HS-5 (cell line): ENCODE results near the gene ST6GAL2.

Experiments used
- DNase-seq: peaks from one replicate; pipeline ENCODE4 v3.0.0-alpha.2; 2012; ENCODE audit warnings: low read depth

Gene ST6GAL2

DNA sequence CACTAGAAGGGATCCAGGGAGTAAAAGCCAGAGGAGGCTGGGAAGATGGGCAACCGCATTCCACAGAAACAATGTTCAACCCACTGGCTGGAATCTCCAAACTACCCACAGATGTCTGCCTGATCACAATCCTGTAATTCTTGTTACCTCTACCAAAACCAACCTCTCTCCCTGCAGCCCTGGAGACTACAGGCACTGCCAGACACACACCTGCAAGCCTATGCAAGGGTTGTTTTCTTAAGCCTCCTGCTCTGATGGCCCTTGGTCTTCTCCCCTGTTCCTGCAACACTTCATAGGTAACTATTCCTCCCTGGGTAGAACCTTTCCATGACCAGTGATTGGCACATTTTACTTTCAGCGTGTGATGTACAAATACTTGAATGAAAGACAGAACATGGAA lies 21.9 kb downstream of the ST6GAL2 start:
- no peak for DNase-seq

DNA sequence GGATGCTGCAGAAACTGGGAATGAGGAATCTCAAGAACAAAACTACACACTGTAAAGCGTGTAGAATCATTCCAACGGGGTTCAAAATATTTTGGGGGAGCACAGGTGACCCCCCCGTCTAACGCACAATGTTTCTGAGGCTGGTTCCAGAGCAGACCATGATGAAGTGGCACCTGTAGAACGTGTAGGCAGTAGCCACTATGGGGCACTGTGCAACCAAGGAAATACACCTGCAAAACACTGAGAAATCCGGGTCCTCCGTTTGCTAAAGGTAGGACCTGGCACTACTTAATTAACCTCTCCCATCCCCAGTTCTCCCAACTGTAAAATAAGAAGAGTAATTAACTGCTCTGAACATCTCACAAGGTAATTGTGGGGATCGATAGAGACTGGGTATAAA lies 22.6 kb downstream of the ST6GAL2 start:
- no peak for DNase-seq

DNA sequence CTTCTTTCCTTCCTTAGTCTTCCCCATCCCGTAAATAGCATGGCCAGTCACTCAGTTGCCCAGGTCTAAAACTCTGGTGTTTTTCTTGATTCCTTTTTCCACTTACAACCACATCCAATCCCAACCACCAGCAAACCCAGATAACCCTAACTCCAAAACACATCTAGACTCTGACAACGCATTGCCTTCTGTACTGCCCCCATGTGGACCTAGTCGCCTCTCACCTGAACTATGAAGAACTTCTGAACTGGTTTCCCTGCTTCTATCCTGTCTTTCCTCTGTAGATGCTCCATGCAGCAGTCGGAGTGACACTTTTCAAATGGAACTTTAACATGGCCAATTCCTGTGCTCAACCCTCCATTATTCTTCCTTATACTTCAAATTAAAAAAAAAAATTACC lies 26.5 kb downstream of the ST6GAL2 start:
- no peak for DNase-seq

DNA sequence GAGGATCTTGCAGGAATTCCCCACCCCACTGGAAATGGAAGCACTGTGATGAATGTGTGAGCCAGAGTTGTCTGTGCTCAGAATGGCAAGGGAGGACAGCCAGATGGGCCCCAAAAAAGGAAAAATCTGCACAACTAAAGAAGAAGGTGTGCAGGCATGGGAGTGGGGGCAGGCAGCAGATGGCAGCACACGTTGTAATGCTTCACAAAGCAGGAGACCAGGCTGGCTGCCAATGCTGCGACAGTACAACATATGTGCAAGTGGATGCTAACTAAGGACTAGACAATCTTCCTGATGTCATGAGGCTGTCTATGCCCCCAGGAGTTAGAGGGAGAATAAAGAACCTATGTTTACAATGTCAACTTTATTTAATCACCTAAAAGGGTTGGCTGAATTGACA lies 27.2 kb downstream of the ST6GAL2 start:
- DNase-seq, result no peak

DNA sequence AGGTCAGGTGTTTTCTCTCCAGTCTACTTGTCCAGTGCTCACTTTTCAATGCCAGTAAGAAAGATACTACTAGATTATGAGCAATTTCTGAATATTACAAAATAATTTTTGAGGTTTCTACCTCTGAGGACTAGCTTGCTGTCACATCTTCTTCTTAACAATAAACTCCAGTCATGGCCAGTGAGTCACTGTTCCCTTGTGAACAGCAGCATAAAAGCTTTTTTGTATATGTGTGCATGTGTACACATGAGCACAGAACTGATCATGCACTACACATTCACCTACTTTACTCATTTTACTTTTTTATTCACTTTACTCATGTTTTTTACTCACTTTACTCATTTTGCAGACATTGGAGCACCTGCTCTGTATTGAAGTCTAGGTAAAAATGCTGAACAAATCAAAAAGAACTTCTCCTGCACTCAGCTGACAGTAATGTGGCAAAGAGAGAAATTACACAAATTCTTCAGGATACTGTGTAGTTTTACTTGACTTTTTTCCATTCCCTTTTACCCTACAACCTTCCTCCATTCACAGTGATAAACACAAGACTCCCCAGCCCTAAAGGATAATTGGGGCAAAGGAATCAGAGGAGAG lies 28.0 kb downstream of the ST6GAL2 start:
- DNase-seq, result no peak

DNA sequence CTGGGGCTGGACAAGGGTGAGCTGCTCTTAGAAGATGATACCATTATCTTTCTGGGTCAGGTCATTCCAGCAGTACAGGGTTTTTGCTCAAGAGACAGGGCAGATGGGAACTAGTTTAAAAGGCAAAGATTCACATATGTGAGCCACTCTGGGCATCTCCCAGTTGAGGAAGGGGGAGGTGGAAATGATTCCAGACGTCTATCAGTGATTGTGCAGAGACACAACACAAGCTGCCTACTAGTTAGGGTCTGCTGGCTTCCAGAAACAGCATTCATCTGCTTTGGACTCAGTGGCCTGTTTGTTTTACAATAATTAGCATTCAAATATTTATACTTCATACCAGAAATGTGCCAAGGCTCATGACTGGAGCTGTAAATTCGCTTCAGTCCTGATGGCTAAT lies 32.3 kb downstream of the ST6GAL2 start:
- DNase-seq, result no peak

DNA sequence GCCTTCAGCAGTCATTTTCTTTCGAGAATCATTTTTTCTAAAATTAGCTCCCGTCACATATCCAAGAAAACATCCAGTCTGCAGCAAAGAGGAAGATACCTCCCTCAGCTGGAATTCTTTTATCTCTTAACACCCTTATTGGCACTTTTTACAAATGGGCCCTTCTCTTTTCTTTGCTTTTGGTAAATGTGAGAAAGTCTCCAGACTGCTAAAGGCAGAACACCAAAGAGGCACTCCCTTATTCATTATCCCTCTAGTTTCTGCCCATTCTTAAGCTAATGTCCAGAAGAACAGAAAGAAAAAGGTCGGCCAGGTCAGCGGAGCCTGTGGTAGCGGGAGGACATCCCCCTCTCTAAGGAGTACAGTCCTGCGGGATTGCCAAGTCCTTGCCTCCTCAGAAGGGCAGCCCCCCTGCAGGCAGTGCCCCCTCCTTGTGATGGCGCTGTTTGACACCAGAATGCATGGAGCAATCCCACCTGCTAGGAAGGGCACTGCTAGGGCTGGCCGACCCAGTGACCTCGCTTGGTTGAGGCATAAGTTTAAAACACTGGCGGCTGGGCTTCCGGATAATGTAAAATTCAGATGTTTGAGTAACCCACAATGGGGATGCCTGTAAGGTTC lies 34.0 kb downstream of the ST6GAL2 start:
- DNase-seq, result no peak

DNA sequence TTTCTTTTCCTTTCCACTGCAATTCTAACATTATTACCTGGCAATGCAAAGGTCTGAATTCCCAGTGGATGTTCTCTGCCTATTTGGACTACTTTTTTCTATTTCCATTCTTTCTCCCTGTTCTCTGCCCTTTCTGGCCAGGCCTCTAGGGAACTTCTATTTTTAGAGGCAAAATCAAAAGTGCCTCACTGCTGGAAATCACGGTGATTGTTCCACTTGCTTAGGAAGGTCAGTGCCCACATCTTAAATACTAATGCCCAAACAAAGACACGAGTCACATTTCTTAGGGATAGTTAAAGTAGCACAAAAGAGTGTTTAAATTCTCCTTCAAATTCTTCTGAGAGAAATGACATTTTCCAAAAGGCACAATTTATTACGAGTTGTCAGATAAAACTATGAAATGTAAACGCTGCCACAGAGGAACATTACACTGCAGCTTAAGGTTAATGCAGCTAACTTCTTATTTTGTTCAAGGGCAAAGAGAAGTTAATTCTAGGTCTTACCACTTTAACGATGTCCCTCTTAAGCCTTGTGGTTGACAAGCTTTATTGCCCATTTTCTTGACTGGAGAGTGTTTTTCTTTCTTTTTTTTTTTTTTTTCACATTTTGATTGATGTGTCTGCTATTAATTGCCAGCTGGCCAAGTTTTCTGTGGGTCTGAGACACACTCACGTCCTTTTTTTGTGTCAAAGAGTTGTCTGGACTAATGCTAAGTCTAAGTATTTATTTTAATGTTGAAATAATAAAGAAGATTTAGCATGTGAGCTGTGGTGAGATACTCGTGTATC lies 34.7 kb downstream of the ST6GAL2 start:
- DNase-seq, result no peak

DNA sequence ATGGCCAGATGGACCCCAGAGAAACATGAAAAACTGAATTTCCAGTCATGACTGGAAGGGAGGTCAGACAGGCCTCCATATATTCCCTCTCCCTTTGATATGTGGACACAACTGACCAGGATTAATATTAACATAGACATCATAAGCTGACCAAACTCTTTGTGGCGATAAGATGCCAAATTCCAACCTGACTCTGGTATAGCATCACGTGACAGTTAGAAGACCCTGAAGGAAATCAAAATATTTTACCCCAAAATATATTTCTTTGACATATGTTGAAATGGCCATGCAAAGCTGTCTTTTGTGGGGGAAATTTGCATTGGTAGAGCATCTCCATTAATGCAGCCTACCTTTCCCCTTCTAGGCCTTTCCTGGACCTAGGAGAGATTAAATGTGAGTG lies 36.7 kb downstream of the ST6GAL2 start:
- no peak for DNase-seq

DNA sequence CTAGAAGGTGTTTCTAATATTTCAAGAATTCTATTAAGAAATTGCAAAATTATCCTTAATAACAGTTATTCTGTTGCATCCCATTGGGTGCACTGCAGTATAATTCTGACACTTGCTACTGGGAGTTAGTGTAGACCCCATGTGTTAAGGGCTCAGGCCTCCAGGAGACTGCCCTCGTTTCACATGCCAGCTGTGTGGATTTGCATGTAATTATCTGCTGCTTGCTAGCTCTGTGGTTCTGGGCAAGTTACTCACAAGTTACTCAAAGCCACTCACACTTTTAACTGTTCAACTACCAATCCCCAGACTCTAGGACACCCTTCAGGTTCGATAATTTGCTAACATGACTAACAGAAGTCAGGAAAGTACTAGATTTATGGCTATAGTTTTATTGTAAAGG lies 38.6 kb downstream of the ST6GAL2 start:
- no peak for DNase-seq

DNA sequence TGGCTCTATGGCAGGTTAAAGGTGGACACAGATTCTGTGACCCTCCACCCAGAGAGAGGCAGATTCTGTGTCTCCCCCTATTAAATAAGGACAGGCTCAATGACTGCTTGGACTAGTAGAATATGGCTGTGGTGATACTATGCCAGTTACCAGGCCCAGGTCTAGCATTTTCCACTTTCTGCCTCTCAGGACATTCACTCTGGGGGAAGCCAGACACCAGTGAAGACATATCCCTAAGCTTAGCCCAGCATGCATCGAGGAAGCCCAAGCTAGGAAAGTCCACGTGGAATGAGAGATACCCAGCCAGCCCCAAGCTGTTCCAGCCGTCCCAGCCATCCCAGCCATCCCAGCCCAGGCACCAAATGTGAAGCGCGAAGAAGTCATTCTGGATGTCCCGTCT lies 40.3 kb downstream of the ST6GAL2 start:
- no peak for DNase-seq

DNA sequence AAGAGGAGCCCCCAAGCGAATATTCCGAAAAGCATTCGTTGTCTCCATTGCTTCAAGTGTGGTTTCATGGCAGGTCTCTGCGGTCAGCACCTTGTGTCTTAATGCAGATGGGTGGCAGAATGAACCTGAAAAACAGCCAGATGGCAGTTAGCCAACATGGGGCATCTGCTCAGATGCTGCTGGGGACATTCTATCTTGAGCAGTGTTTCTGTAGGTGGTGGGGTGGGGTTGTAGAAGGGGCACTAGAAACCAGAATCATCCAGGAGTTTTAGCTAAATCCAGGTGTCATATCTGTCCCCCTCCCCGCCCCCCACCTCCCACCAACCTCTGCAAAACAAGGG lies 42.1 kb downstream of the ST6GAL2 start:
- no peak for DNase-seq

DNA sequence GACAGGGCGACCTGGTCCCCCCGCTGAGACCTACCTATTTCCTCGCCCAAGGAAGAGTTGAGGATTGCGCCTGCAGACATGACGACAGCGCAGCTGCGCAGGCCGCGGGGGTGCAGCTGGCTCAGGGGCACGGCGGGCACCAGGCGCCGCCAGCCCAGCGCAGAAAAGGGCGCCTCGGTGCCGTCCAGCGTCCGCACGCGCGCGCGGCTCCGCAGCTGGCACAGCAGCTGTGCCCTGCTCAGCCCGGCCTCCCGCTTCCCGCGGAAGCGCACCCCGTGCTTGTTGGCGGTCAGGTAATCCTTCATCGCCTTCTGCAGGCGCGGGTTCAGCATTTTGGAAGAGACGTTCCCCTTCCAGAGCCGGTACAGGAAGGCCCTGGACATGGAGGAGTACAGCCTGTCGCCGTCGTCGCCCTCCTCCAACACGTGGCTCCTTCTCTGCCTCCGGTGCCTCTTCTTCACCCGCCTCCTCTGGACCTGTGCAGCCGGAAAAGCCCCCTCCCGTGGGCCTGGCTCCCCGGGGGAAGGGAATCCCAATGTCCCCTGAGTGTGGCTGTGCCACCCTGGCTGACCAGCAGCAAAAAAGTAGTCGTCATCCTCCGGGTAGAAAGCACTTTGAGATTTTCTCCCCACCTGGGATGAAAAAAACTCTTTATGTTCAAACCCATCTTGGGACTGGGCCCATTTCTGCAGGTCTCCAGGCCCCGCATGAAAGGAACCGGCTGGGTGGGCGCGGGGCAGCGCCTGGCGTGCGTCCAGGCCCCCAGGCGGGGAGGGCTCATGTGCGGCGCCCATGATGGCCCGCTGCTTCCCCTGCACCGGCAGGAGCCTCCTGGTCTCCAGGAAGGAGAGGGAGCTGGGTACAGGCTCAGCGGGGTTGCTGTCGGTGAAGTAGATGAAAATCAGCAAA lies 42.7 kb downstream of the ST6GAL2 start:
- no peak for DNase-seq

DNA sequence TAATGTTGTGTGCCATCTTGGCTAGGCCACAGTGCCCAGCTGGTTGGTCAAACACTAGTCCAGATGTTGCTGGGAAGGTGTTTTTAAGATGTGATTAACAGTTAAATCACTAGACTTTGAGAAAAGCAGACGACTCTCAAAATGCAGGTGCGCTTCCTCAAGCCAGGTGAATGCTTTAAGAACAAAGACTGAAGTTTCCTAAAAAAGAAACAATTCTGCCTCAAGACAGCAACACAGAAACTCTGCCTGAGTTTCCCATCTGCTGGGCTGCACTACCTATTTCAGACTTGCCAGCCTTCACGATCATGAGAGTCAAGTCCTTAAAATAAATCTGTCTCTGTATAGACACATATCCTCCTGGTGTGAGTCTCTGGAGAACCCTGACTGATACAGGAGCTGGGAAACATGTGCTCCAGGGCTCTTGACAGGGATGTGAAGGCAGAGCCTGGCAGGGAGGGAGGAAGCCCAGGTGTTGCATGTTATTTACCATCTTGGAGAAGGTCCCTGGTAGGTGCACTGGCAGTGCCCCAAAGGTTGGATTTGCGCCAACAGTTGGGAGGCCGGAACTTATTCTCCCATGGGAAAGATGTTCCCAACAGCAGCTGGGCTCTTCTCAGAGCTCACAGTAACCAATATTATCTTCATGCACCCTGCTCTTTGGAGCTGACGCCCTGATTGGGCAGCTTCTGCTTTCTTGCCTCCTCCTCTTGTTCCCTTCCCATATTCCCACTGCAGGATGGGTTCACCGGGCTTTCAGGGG lies 43.9 kb downstream of the ST6GAL2 start:
- no peak for DNase-seq

DNA sequence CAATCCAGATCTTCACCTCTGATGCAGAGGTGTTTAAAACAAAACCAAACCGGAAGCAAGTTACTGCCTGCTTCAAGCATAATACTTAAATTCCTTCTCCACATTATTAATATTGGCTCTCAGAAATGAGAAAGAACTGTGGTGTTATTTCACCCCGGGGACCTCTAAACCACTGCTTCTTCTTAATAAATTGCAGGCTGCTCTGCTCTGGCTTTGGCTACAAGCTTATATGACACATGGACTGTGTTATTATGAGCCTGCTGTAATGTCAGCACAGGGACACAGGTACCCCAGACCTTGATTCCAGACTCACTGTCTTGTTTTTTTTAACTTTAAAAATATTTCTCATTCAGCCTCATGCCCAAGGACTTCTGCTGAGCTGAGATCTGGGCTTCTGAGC lies 45.1 kb downstream of the ST6GAL2 start:
- no peak for DNase-seq

DNA sequence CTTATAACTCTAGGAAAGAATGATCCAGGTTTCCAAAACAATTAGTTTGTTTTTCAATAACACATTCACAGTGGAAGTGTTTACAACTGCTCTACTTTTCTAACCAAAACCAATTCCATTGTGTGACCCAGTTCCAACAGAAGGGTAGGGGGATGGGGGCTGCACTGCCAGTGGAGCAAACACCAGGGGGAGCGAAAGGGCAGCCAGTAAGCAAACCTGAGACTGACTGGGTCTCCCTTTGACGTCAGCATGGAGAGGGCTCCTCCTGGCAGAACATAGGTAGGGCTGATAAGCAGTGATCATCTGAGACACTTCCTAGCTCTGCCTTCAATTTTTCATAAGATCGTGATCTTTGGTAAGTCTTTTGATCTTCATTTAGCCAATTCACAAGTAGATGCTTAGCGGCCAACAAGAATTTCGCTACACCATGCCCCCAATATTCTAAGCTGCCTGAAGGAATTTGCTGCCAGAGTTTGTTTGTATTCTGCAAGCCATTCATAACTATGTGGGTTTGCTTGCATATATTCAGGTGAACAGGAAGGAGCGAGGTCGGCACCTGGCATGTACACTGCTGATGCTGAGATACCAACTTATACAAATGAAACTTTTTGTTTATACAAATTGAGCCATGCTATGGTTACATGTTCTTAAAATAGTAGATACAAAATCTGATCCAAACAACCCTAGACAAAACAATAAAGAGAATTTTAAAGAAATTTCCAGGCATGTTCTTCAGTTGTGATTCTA lies 45.9 kb downstream of the ST6GAL2 start:
- no peak for DNase-seq

DNA sequence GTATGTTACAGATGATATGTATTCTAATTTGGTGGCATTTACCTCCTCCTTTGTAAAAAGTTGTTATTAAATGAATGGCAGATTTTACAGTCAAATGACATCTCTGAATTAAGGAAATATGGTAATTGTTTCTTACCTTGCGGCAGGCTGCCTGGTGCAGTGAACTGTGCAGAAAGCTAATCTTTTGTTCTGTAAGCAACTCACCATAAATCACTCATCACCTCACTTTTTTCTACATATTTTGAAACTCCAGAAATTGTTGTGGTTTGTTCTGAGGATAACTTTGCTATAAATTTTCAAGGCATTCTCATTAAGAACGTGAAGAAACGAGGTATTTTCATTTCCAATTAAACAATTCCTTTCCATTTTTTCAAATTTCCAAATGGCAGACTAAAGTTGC lies 52.7 kb downstream of the ST6GAL2 start:
- no peak for DNase-seq

DNA sequence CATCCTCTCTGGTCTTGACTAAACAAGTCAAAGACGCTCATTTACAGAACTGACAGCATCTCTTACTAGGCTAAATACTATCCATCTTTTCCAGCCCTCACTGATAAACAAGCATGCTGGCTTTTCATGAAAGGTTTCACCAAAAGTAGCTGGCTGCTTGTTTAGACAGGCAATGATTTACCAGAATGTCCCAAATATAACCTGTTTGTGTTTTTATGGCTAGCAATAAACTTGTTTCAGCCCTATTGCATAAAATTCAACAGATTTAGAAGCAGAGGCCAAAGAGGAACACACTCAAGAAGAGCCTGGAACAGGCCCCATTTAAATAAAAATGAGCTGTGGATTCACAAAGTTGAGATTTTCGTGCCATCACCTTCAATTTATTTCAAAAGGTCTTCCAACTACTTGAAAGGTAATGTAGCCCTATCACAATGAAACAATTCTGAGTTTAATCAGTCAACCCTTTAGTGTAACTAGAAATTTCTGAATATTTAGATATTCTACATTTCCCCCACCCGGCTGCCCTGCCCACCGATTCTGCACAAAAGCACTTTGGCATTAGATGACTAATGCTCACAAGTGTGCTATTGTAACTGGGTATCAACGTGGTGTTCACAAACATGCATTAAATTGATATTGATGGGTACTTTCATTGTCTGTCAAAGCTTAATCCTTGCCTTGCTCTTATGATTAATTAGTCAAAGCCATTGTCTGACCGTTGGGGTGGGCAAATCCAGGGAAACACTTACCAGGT lies 54.0 kb downstream of the ST6GAL2 start:
- no peak for DNase-seq

DNA sequence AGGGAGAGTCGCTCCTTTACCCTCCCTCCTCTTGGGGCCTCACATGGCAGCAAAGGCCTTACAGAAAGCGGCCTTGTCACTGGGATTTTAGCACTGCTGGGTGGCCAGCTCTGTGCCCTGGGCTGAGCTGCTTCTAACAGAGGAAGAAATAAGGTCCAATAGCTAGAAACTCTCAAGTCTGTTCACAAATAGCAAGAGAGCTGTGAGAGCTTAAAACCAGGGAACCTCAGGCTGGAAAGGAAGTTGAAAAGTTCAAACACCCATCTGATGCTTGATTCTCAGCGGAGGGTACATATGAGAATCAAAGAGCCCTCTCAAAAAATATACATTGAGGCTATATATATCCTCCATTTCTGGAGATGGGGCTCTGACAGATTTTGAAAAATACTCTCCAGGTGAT lies 54.7 kb downstream of the ST6GAL2 start:
- DNase-seq, result no peak

DNA sequence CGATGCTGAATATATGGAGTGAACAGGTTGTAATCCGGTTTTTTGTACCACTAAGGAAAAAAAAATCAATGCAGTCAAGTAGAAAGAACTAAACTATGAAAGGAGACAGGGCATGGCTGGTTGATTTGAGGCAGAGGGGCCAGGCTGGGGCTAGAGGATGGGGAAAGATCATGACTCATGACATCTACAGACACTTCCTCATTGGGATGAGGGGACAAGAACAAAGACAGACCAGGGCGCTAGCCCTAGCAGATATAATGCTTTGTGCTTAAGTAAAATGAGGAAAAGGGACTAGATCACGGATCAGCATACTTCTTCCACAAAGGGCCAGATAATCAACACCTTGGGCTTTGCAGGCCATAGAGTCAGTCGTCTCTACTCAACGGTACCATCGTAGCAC lies 55.8 kb downstream of the ST6GAL2 start:
- DNase-seq, result no peak
